Endothelial cell of umbilical vein (primary cell): ENCODE results near the gene IL21. TPM values are rescaled to one million over a fixed set of nuclear protein-coding genes. Genes with fewer than 3 reads are reported as not detected.

ENCODE experiments used
- BruUV-seq: library from RNA; stranded (reverse); fragments of 400-500 nt; replicated peaks from 2 replicates; lab custom pipeline; 2021; lab: Mats Ljungman, UMichigan
- CTCF ChIA-PET: fragments of 300-600, 350-600 bp; sonication (Branson Sonifier 250); formaldehyde crosslinking; loops from one replicate; lab custom pipeline; 2021; ENCODE audit warnings: antibody characterized with exemption, inconsistent platforms; lab: Charles Lee
- POLR2A ChIA-PET: fragments of 300-600, 350-600 bp; sonication (Branson Sonifier 250); formaldehyde crosslinking; loops from one replicate; lab custom pipeline; 2021; ENCODE audit warnings: antibody characterized with exemption, inconsistent platforms; lab: Charles Lee
- DNase-seq: peaks from one replicate; pipeline ENCODE4 v3.0.0-alpha.2; 2011; ENCODE audit warnings: low read depth, low spot score
- FAIRE-seq: peaks from 2 replicates; lab custom pipeline; 2011; peaks lifted over from hg19 to GRCh38; lab: Jason Lieb, UNC
- H2AFZ ChIP-seq: 2 replicates; pipeline ENCODE4 v1.6.0; 2012; ENCODE audit warnings: low read depth, low read length, control low read depth, inconsistent platforms
- H3K27ac ChIP-seq: 2 replicates; pipeline ENCODE4 v1.5.1; 2011; ENCODE audit warnings: low read depth, mild to moderate bottlenecking, control low read depth, low read length, moderate library complexity; ENCODE audit not compliant: insufficient read depth
- H3K27me3 ChIP-seq, 2 experiments: 2 replicates each; pipeline versions ENCODE4 v1.6.0 to v1.6.1; 2011; ENCODE audit warnings: low read length in 2 of 2, mixed read lengths in 1 of 2; ENCODE audit not compliant: control insufficient read depth in 2 of 2, insufficient read depth in 2 of 2
- H3K36me3 ChIP-seq, 2 experiments: 2 replicates in 1 of 2; 3 replicates in 1 of 2; pipeline ENCODE4 v1.5.1; 2011; ENCODE audit warnings: low read length in 2 of 2, mild to moderate bottlenecking in 1 of 2, moderate library complexity in 1 of 2; ENCODE audit not compliant: control insufficient read depth in 2 of 2, insufficient read depth in 2 of 2; ENCODE audit errors: extremely low read depth in 1 of 2
- H3K4me1 ChIP-seq: 3 replicates; pipeline ENCODE4 v1.5.1; 2011; ENCODE audit warnings: mild to moderate bottlenecking, low read length; ENCODE audit not compliant: control insufficient read depth, insufficient read depth; ENCODE audit errors: extremely low read depth
- H3K4me2 ChIP-seq: 2 replicates; pipeline ENCODE4 v1.6.1; 2011; ENCODE audit warnings: low read length, control low read depth, mixed read lengths; ENCODE audit not compliant: insufficient read depth
- H3K4me3 ChIP-seq, 3 experiments: fragments of 200-600 bp in 1 of 3; sonication (generic), shearing (Covaris generic) in 1 of 3; replicated peaks in 1 of 3; 2 replicates each; pipeline ENCODE4 v1.5.1; 2011 to 2016; ENCODE audit warnings: control low read depth in 3 of 3, low read length in 3 of 3, mild to moderate bottlenecking in 2 of 3, inconsistent platforms in 1 of 3, low read depth in 1 of 3, moderate library complexity in 1 of 3; ENCODE audit not compliant: insufficient read depth in 1 of 3
- H3K79me2 ChIP-seq: 2 replicates; pipeline ENCODE4 v1.6.0; 2012; ENCODE audit warnings: low read length, inconsistent platforms; ENCODE audit not compliant: control insufficient read depth, insufficient read depth
- H3K9ac ChIP-seq: replicated peaks from 2 replicates; pipeline ENCODE3; 2011; ENCODE audit warnings: low read length, control low read depth; ENCODE audit not compliant: insufficient read depth; ENCODE audit errors: extremely low read depth
- H3K9me1 ChIP-seq: replicated peaks from 3 replicates; pipeline ENCODE4 v1.6.0; 2011; ENCODE audit warnings: mild to moderate bottlenecking, low read length; ENCODE audit not compliant: control insufficient read depth, insufficient read depth; ENCODE audit errors: extremely low read depth
- H3K9me3 ChIP-seq: replicated peaks from 2 replicates; pipeline ENCODE4 v1.5.1; 2012; ENCODE audit warnings: low read length, inconsistent platforms; ENCODE audit not compliant: control insufficient read depth, insufficient read depth
- H4K20me1 ChIP-seq: replicated peaks from 2 replicates; pipeline ENCODE3; 2011; ENCODE audit warnings: mild to moderate bottlenecking, low read length; ENCODE audit not compliant: control insufficient read depth, insufficient read depth; ENCODE audit errors: extremely low read depth
- CTCF ChIP-seq, 2 donors: IDR thresholded peaks; 1 replicate in 1 of 2; 2 replicates in 1 of 2; pipeline ENCODE4 v1.5.1; 2011; ENCODE audit warnings: low read length in 2 of 2, mild to moderate bottlenecking in 2 of 2, moderate library complexity in 2 of 2, control low read depth in 1 of 2, inconsistent platforms in 1 of 2, low read depth in 1 of 2; ENCODE audit not compliant: insufficient read depth in 1 of 2; ENCODE audit errors: extremely low read depth in 1 of 2
- EZH2 ChIP-seq: IDR thresholded peaks from 2 replicates; pipeline ENCODE4 v1.6.1; 2012; ENCODE audit warnings: borderline replicate concordance, low read depth, mild to moderate bottlenecking, moderate library complexity, low read length, inconsistent platforms; ENCODE audit not compliant: severe bottlenecking
- FOS ChIP-seq: IDR thresholded peaks from 2 replicates; pipeline ENCODE4 v1.6.1; 2011; ENCODE audit warnings: mild to moderate bottlenecking, low read length, moderate library complexity, borderline replicate concordance; ENCODE audit not compliant: insufficient read depth
- GATA2 ChIP-seq: IDR thresholded peaks from 2 replicates; pipeline ENCODE4 v1.7.0; 2011; ENCODE audit warnings: low read depth, mild to moderate bottlenecking, moderate library complexity, mixed read lengths, low read length; ENCODE audit not compliant: insufficient read length, insufficient read depth
- JUN ChIP-seq: IDR thresholded peaks from 2 replicates; pipeline ENCODE4 v1.6.1; 2011; ENCODE audit warnings: borderline replicate concordance, low read depth; ENCODE audit not compliant: insufficient read length, insufficient read depth
- MAX ChIP-seq: IDR thresholded peaks from 2 replicates; pipeline ENCODE4 v1.6.1; 2011; ENCODE audit not compliant: insufficient read depth, insufficient read length
- MYC ChIP-seq: IDR thresholded peaks from one replicate; pipeline ENCODE4 v1.6.1; 2011; ENCODE audit warnings: mild to moderate bottlenecking, low read depth, low read length
- POLR2A ChIP-seq: IDR thresholded peaks from 2 replicates; pipeline ENCODE4 v1.6.1; 2012; ENCODE audit warnings: low read depth, mild to moderate bottlenecking, control low read depth, low read length
- POLR2AphosphoS5 ChIP-seq: IDR thresholded peaks from 2 replicates; pipeline ENCODE4 v1.6.1; 2012; ENCODE audit warnings: low read depth, mild to moderate bottlenecking, control low read depth, low read length, moderate library complexity; ENCODE audit not compliant: insufficient read depth
- dilution Hi-C: fragments of 300-500 bp; cut with MboI; formaldehyde crosslinking; loops from one replicate; pipeline ENCODE4 v1.15.0; 2019; ENCODE audit warnings: low sequenced_read_pairs; ENCODE audit not compliant: extremely low pct_ligation_motif_present
- intact Hi-C: fragments of 100-400 bp; cut with micrococcal nuclease; formaldehyde crosslinking; loops from one replicate; pipeline ENCODE4 v1.10.0; 2022
- polyA plus RNA-seq, 4 experiments: library from polyadenylated mRNA; depleted of rRNA in 3 of 4; stranded (reverse) in 3 of 4; unstranded in 1 of 4; fragments of >200 nt; gene quantifications; 2 replicates each; pipeline versions ENCODE4 v1.2.1 to v1.2.3, GENCODE V29; 2011 to 2012; ENCODE audit warnings: missing spikeins in 1 of 4
- total RNA-seq: library from RNA; stranded (reverse); gene quantifications from 2 replicates; pipeline ENCODE4 v1.2.3, GENCODE V29; 2021

The IL21 gene
- total and polyA plus RNA-seq, 2 donors (not counting 3 experiments of a cell fraction or from before 2014, with no cell fraction given): not detected

- H3K9me1 ChIP-seq: no peaks in the 10 kb centered on the region
- no peaks in the 10 kb centered on the region for H3K9me3 ChIP-seq
- no peak overlapping the region for H3K4me2 ChIP-seq
- FAIRE-seq (no peak), DNase-seq (no peak)
- no peak overlapping the region for H3K27ac ChIP-seq
- intact Hi-C loops: no loop called here
- no peak for TF ChIP-seq POLR2A
- TF ChIP-seq CTCF (IDR thresholded peaks at IDR 0.05; ENCODE audit: extremely low read depth in 1 of 2, insufficient read depth in 1 of 2, low read depth in 1 of 2, low read length in 2 of 2): no peak
- TF ChIP-seq JUN: no peak
- no peak for TF ChIP-seq EZH2
- no peak for TF ChIP-seq FOS
- TF ChIP-seq POLR2AphosphoS5: no peak
- no peak for TF ChIP-seq MYC
- TF ChIP-seq GATA2: no peak
- no peak for TF ChIP-seq MAX
- H3K79me2 ChIP-seq: no peaks in the 10 kb centered on the region
- POLR2A ChIA-PET: no interaction called here
- no peak overlapping the region for H3K4me3 ChIP-seq
- no peaks in the 10 kb centered on the region for H3K27me3 ChIP-seq
- dilution Hi-C loops: no loop called here
- no peak overlapping the region for H2AFZ ChIP-seq
- no peaks in the 10 kb centered on the region for H4K20me1 ChIP-seq
- BruUV-seq: no TSS peak
- H3K4me1 ChIP-seq: peaks cover 26% of the 10 kb centered on the region
- H3K36me3 ChIP-seq: no peaks in the 10 kb centered on the region
- CTCF ChIA-PET: interaction anchor here (1.0 to 3.9 kb wide), 2 partner anchors 9 to 52 kb away, joined by 3 to 16 read pairs; no protein-coding TSS in a partner anchor
- no peak overlapping the region for H3K9ac ChIP-seq
These were observed 44.5 kb upstream of the IL21 start for GRCh38 chr4:122665161-122665929.
